Astrocyte (in vitro differentiated cells and primary cell): ENCODE results near the gene METTL24. TPM values are rescaled to one million over a fixed set of nuclear protein-coding genes. Genes with fewer than 3 reads are reported as not detected.

Experiments
- DNase-seq: peaks from one replicate; pipeline ENCODE4 v3.0.0-alpha.2; 2010; ENCODE audit warnings: low read depth
- FAIRE-seq: peaks from 2 replicates; lab custom pipeline; 2011; peaks lifted over from hg19 to GRCh38; lab: Jason Lieb, UNC
- H2AFZ ChIP-seq: 2 replicates; pipeline ENCODE4 v1.6.0; 2012; ENCODE audit warnings: low read depth, low read length, inconsistent platforms
- H3K27ac ChIP-seq: 2 replicates; pipeline ENCODE4 v1.5.1; 2011; ENCODE audit warnings: low read depth, low read length, inconsistent platforms
- H3K27me3 ChIP-seq: 2 replicates; pipeline ENCODE4 v1.6.0; 2011; ENCODE audit warnings: low read length, inconsistent platforms; ENCODE audit not compliant: insufficient read depth
- H3K36me3 ChIP-seq: 2 replicates; pipeline ENCODE4 v1.5.1; 2011; ENCODE audit warnings: low read length, inconsistent platforms; ENCODE audit not compliant: insufficient read depth
- H3K4me1 ChIP-seq: 2 replicates; pipeline ENCODE4 v1.5.1; 2011; ENCODE audit warnings: low read length, inconsistent platforms; ENCODE audit not compliant: insufficient read depth
- H3K4me2 ChIP-seq: 2 replicates; pipeline ENCODE4 v1.6.0; 2012; ENCODE audit warnings: low read length, inconsistent platforms
- H3K4me3 ChIP-seq: 2 replicates; pipeline ENCODE4 v1.5.1; 2011; ENCODE audit warnings: low read depth, mild to moderate bottlenecking, low read length, inconsistent platforms; ENCODE audit not compliant: insufficient read depth
- H3K79me2 ChIP-seq: 2 replicates; pipeline ENCODE4 v1.6.0; 2012; ENCODE audit warnings: mild to moderate bottlenecking, low read length, inconsistent platforms; ENCODE audit not compliant: insufficient read depth
- H3K9ac ChIP-seq: 2 replicates; pipeline ENCODE4 v1.6.0; 2012; ENCODE audit warnings: mild to moderate bottlenecking, low read length, inconsistent platforms
- H3K9me3 ChIP-seq: 2 replicates; pipeline ENCODE4 v1.5.1; 2012; ENCODE audit warnings: low read depth, mild to moderate bottlenecking, low read length, inconsistent platforms; ENCODE audit not compliant: insufficient read depth
- H4K20me1 ChIP-seq: 2 replicates; pipeline ENCODE4 v1.6.0; 2012; ENCODE audit warnings: low read length, inconsistent platforms; ENCODE audit not compliant: insufficient read depth
- H3K27ac Mint-ChIP-seq: one replicate; pipeline ENCODE4 v1.8.0; 2021; ENCODE audit warnings: mild to moderate bottlenecking, mixed read lengths; ENCODE audit not compliant: unreplicated experiment
- H3K27me3 Mint-ChIP-seq: one replicate; pipeline ENCODE4 v1.8.0; 2021; ENCODE audit warnings: low read depth, mixed read lengths; ENCODE audit not compliant: unreplicated experiment
- H3K36me3 Mint-ChIP-seq: one replicate; pipeline ENCODE4 v1.8.0; 2021; ENCODE audit warnings: low read depth, mixed read lengths; ENCODE audit not compliant: unreplicated experiment
- H3K4me1 Mint-ChIP-seq: one replicate; pipeline ENCODE4 v1.8.0; 2021; ENCODE audit warnings: low read depth, mixed read lengths; ENCODE audit not compliant: unreplicated experiment
- H3K4me3 Mint-ChIP-seq: one replicate; pipeline ENCODE4 v1.8.0; 2021; ENCODE audit warnings: mild to moderate bottlenecking, moderate library complexity, mixed read lengths; ENCODE audit not compliant: unreplicated experiment
- H3K9me3 Mint-ChIP-seq: one replicate; pipeline ENCODE4 v1.8.0; 2021; ENCODE audit warnings: mild to moderate bottlenecking, mixed read lengths; ENCODE audit not compliant: unreplicated experiment
- EZH2 ChIP-seq: IDR thresholded peaks from 2 replicates; pipeline ENCODE4 v1.6.1; 2012; ENCODE audit warnings: mild to moderate bottlenecking, low read length, inconsistent platforms; ENCODE audit not compliant: insufficient read depth
- total RNA-seq: library from RNA; stranded (reverse); gene quantifications from 2 replicates; pipeline ENCODE4 v1.2.1, GENCODE V29; 2021
- TF ChIP-seq, protein P1 (sequence below): IDR thresholded peaks from 2 replicates; pipeline ENCODE4 v1.5.1; 2011; ENCODE audit warnings: low read depth, mild to moderate bottlenecking, inconsistent platforms, low read length, moderate library complexity; ENCODE audit not compliant: insufficient read depth

The METTL24 gene
- total RNA-seq, 1 donor from 2014 or later: 0.75 TPM

DNA sequence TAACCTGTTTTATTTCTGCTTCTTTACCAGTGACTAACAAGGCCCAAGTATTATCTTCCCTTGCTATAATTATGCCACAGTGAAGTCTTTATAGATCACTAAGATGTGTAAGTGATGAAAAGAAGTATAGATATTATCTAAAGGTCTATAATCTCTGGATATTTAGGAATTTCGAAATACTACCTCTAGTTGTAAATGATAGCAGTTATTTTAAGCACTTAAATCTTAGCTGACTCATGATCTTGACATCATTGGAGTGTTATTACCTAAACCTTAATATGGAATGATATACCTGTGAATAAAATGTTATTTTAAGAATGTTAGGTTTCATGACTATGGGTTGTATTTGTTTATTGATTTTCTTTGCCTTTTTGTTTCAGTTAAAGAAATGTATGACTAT lies 146.4 kb downstream of the METTL24 start:
- H2AFZ ChIP-seq: no peak overlapping the region
- TF ChIP-seq EZH2: no peak
- Mint-ChIP-seq H3K4me1 (no peaks in the 10 kb centered on the region), H3K27ac (no peak overlapping the region), H3K9me3 (no peaks in the 10 kb centered on the region), H3K36me3 (peaks cover 6% of the 10 kb centered on the region), H3K27me3 (no peaks in the 10 kb centered on the region), H3K4me3 (no peak overlapping the region)
- H3K36me3 ChIP-seq: peaks cover 11% of the 10 kb centered on the region
- H4K20me1 ChIP-seq: no peaks in the 10 kb centered on the region
- no peaks in the 10 kb centered on the region for H3K27me3 ChIP-seq
- H3K4me2 ChIP-seq: no peak overlapping the region
- H3K27ac ChIP-seq: no peak overlapping the region
- H3K9me3 ChIP-seq: no peaks in the 10 kb centered on the region
- DNase-seq: no peak
- H3K79me2 ChIP-seq: no peaks in the 10 kb centered on the region
- H3K4me3 ChIP-seq: no peak overlapping the region
- no peak overlapping the region for H3K9ac ChIP-seq
- no peak for FAIRE-seq
- no peaks in the 10 kb centered on the region for H3K4me1 ChIP-seq

DNA sequence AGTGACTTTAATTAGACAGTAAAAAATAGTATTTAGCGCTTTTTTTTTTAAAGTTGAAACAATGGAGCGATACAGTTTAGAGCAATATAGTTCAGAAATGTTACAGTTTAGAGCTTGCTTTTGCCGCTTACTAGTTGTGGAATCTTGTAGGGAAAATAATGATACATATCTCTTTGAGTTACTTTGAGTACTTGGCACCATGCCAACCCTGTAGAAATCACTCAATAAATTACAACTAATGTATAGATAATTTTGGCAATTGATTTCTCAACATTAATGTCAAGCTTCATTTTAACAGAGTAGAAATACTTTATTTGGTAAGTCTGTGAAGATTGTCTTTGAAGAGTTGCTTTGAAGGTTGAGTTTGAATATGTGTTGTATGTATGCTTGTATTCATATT lies 150.5 kb downstream of the METTL24 start:
- Histone ChIP-seq H3K9me3 (no peaks in the 10 kb centered on the region), H2AFZ (no peak overlapping the region), H3K36me3 (peaks cover 11% of the 10 kb centered on the region), H3K79me2 (no peaks in the 10 kb centered on the region), H3K4me1 (no peaks in the 10 kb centered on the region), H3K27ac (no peak overlapping the region), H3K9ac (no peak overlapping the region), H3K27me3 (no peaks in the 10 kb centered on the region), H3K4me3 (no peak overlapping the region), H3K4me2 (no peak overlapping the region), H4K20me1 (no peaks in the 10 kb centered on the region)
- Mint-ChIP-seq H3K9me3 (no peaks in the 10 kb centered on the region), H3K36me3 (peaks cover 3% of the 10 kb centered on the region), H3K4me3 (no peak overlapping the region), H3K27ac (no peak overlapping the region), H3K27me3 (no peaks in the 10 kb centered on the region), H3K4me1 (no peaks in the 10 kb centered on the region)
- DNase-seq (no peak), FAIRE-seq (no peak)
- TF ChIP-seq EZH2: no peak
- TF ChIP-seq, protein P1, sequence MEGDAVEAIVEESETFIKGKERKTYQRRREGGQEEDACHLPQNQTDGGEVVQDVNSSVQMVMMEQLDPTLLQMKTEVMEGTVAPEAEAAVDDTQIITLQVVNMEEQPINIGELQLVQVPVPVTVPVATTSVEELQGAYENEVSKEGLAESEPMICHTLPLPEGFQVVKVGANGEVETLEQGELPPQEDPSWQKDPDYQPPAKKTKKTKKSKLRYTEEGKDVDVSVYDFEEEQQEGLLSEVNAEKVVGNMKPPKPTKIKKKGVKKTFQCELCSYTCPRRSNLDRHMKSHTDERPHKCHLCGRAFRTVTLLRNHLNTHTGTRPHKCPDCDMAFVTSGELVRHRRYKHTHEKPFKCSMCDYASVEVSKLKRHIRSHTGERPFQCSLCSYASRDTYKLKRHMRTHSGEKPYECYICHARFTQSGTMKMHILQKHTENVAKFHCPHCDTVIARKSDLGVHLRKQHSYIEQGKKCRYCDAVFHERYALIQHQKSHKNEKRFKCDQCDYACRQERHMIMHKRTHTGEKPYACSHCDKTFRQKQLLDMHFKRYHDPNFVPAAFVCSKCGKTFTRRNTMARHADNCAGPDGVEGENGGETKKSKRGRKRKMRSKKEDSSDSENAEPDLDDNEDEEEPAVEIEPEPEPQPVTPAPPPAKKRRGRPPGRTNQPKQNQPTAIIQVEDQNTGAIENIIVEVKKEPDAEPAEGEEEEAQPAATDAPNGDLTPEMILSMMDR: no peak

DNA sequence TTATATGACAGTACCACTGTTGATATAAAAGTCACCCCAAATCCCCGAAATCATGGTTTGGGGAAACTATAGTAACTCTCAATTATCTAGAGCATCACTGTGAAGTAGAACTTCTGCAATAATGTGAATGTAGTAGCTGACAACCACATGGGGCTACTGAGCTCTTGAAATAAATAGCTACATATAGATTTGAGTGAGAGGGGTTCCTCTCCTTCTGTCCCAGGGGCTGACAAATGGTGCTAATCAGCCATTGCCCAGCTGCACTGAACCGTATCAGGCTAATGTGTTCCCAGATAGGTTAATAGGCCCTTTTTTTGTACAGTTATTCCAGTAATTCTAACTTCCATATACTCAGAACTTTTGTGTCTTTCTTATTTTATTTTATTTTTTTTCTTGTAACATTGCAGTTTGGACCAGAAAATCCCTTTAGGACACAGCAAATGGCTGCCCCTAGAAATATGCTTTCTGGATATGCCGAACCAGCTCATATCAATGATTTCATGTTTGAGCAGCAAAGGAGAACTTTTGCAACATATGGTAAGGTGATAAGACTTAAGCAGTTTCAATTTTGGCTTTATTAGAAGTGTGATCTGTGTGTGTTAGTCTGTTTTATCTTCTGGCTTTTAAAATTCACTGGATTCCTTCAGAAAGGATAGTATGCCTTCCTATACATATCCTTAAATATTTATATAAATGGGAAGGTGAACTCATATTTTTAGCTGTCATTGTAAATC lies 156.8 kb downstream of the METTL24 start:
- Mint-ChIP-seq H3K4me1 (no peaks in the 10 kb centered on the region), H3K27me3 (no peaks in the 10 kb centered on the region), H3K4me3 (no peak overlapping the region), H3K9me3 (no peaks in the 10 kb centered on the region), H3K27ac (no peak overlapping the region), H3K36me3 (no peaks in the 10 kb centered on the region)
- Histone ChIP-seq H4K20me1 (peaks cover 4% of the 10 kb centered on the region), H3K4me3 (no peak overlapping the region), H3K9me3 (no peaks in the 10 kb centered on the region), H3K79me2 (peaks cover 12% of the 10 kb centered on the region), H3K27me3 (no peaks in the 10 kb centered on the region), H3K4me1 (no peaks in the 10 kb centered on the region), H2AFZ (no peak overlapping the region), H3K4me2 (no peak overlapping the region), H3K9ac (no peak overlapping the region), H3K36me3 (no peaks in the 10 kb centered on the region), H3K27ac (no peak overlapping the region)
- no peak for DNase-seq
- TF ChIP-seq, protein P1: no peak
- TF ChIP-seq EZH2: no peak
- no peak for FAIRE-seq
